Duodenal mucosa (tissue), 2 donors: ENCODE measurements around the gene NOTO.

Experiments
- H3K27ac ChIP-seq: one replicate; pipeline ENCODE4 v1.7.0; 2013; ENCODE audit warnings: low read depth, low read length
- H3K27me3 ChIP-seq, 2 donors: one replicate each; pipeline ENCODE4 v1.7.0; 2013; ENCODE audit warnings: low read length in 2 of 2, control low read depth in 1 of 2; ENCODE audit not compliant: insufficient read depth in 2 of 2, control insufficient read depth in 1 of 2
- H3K36me3 ChIP-seq, 2 donors: one replicate each; pipeline ENCODE4 v1.7.0; 2013; ENCODE audit warnings: low read length in 2 of 2, control low read depth in 1 of 2; ENCODE audit not compliant: insufficient read depth in 2 of 2, control insufficient read depth in 1 of 2
- H3K4me1 ChIP-seq, 2 donors: one replicate each; pipeline ENCODE4 v1.7.0; 2013; ENCODE audit warnings: low read length in 2 of 2, control low read depth in 1 of 2; ENCODE audit not compliant: insufficient read depth in 2 of 2, control insufficient read depth in 1 of 2
- H3K4me3 ChIP-seq, 2 donors: one replicate each; pipeline ENCODE4 v1.7.0; 2013; ENCODE audit warnings: low read length in 2 of 2, low read depth in 1 of 2
- H3K9ac ChIP-seq, 2 donors: one replicate each; pipeline ENCODE4 v1.7.0; 2013; ENCODE audit warnings: low read length in 2 of 2, low read depth in 1 of 2
- H3K9me3 ChIP-seq, 2 donors: one replicate each; pipeline ENCODE4 v1.7.0; 2013; ENCODE audit warnings: low read length in 2 of 2, control low read depth in 1 of 2; ENCODE audit not compliant: control insufficient read depth in 1 of 2

NOTO gene

DNA sequence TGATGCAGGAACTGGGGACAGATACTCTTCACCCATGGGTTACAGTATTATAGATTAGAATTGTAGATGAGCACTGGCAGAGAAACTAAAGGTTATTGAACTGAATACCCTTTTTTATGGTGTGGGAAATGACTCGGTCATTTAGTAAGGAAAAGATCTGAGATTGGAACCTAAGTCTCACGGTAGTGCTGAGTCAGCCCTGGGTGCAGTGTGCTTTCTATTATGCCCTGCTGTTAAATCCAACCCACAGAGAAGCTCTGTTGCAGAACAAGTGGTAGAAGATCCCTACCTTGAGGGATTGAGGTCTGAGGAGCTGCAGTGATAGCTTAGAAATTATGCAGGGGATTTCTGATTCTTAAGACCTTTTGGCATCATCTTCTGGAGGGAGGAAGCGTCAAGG lies 44.5 kb downstream of the NOTO start:
- no peak overlapping the region for H3K9ac ChIP-seq
- H3K4me1 ChIP-seq: no peaks in the 10 kb centered on the region
- H3K27ac ChIP-seq: no peak overlapping the region
- H3K36me3 ChIP-seq: peaks cover 77 to 96% of the 10 kb centered on the region in 2 donors
- H3K27me3 ChIP-seq: no peaks in the 10 kb centered on the region
- no peaks in the 10 kb centered on the region for H3K9me3 ChIP-seq
- H3K4me3 ChIP-seq: no peak overlapping the region

DNA sequence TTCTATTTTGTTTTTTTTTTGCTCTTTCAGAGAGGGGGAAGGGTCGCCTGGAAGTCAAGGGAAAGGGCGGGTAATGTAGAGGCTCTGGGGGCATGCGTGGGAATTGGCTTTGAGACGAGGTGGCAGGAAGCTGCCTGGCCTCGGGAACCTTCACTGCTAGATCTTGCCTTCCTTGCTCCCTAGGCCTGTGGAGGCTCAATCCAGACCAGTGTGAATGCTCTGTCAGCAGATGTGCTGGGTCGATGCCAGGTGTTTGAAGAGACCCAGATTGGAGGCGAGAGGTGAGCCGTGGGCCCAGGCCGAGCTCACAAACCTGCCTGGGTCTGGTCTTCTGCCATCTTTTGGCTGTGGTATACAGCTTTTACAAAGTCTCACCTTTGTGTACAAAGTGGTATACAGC lies 47.3 kb downstream of the NOTO start:
- Histone ChIP-seq H3K36me3 (peaks cover 68 to 99% of the 10 kb centered on the region in 2 donors), H3K27ac (no peak overlapping the region), H3K9me3 (no peaks in the 10 kb centered on the region), H3K9ac (no peak overlapping the region), H3K4me3 (no peak overlapping the region), H3K27me3 (no peaks in the 10 kb centered on the region), H3K4me1 (no peaks in the 10 kb centered on the region)

DNA sequence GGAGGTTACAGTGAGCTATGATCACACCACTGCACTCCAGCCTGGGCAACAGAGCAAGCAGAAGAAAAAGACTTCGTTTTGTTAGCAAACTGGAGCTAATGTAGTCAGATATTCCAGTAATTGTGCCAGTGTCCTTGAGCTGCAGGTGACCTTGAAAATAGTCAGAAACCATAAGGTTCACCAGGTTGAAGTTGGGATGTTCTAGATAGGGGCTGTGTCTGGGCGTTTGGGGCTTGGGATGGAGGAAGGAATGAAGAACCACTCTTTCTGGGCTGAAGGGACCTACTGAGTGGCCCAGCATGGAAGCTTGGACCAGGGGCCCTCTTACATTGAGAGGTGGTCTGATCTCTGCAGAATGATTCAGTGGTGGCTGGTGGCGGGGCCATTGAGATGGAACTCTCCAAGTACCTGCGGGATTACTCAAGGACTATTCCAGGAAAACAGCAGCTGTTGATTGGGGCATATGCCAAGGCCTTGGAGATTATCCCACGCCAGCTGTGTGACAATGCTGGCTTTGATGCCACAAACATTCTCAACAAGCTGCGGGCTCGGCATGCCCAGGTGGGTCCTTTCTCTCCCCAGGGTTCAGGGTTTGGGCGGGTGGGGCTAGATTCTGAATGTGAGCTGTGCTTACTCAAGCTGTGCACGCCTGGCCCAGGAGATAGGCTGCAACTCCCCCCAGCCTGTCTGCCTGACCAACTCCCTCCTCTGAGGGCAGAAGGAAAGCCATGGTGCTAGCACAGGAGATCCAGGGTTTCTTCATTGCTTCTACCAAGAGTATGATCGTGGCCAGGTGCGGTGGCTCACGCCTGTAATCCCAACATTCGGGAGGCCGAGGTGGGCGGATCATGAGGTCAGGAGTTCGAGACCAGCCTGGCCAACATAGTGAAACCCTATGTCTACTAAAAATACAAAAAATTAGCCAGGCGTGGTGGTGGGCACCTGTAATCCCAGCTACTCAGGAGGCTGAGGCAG lies 48.8 kb downstream of the NOTO start:
- Histone ChIP-seq H3K27ac (no peak overlapping the region), H3K9ac (no peak overlapping the region), H3K9me3 (no peaks in the 10 kb centered on the region), H3K4me3 (no peak overlapping the region), H3K36me3 (peaks cover 53 to 85% of the 10 kb centered on the region in 2 donors), H3K4me1 (no peaks in the 10 kb centered on the region), H3K27me3 (no peaks in the 10 kb centered on the region)

DNA sequence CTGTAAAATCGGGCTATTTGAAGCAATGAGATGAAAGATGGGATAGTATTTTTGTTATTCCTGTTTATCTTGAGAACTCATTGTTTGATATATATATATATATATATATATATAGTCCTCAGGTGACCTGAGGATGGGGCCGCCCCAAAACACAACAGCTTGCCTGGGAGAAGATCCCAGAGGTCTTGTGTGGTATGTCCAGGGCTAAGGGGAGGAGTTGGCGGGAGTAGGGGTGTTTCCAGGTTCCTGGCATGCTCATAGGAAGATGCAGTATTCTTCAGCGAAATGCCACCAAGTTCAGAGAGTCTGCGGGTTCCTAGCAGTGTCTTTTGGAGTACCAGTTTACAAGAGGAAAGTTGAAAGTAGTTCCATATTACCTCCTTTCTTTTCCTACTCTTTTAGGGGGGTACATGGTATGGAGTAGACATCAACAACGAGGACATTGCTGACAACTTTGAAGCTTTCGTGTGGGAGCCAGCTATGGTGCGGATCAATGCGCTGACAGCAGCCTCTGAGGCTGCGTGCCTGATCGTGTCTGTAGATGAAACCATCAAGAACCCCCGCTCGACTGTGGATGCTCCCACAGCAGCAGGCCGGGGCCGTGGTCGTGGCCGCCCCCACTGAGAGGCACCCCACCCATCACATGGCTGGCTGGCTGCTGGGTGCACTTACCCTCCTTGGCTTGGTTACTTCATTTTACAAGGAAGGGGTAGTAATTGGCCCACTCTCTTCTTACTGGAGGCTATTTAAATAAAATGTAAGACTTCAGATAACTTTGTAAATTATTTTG lies 50.1 kb downstream of the NOTO start:
- Histone ChIP-seq H3K4me3 (no peak overlapping the region), H3K9me3 (no peaks in the 10 kb centered on the region), H3K9ac (no peak overlapping the region), H3K4me1 (no peaks in the 10 kb centered on the region), H3K36me3 (peaks cover 41 to 72% of the 10 kb centered on the region in 2 donors), H3K27ac (no peak overlapping the region), H3K27me3 (no peaks in the 10 kb centered on the region)

DNA sequence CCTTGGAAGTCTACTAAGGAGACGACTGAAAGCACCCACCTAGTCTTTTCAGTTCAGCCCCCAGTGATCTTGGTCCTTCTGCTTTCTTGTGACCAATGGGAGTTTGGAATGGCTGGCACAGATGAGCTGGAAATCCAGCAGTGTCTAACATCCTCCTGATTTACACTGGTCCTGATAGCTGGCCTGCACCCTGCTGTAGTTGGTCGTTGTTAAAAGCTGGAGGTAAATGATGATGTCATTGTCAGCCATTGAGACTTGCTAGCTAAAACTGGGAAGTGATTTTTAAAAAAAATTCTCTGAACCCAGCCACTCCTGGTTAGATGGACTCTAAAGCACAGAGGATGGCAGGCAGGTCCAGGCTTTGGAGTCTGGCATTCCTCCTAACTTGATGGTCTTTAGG lies 51.0 kb downstream of the NOTO start:
- Histone ChIP-seq H3K9me3 (no peaks in the 10 kb centered on the region), H3K4me1 (no peaks in the 10 kb centered on the region), H3K9ac (no peak overlapping the region), H3K27ac (no peak overlapping the region), H3K27me3 (no peaks in the 10 kb centered on the region), H3K4me3 (no peak overlapping the region), H3K36me3 (peaks cover 34 to 62% of the 10 kb centered on the region in 2 donors)

DNA sequence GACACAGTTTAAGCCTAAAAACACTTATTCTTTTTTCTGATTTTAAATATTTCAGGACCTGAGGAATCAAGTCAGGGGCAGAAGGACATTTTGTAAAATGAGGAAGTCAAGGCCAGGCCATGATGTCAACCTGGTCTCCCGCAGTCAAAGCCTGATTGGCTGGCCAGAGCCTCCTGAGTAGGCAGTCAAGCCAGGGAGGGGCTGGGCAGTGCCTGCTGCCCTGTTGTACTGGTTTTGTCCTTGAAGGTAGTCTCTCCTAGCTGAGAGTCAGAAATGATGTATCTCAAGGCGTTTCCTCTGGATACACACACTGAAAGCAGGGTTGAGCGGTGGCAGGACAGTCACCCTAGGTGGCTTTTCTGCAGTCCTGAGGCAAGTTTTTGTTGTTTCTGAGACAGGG lies 51.5 kb downstream of the NOTO start:
- Histone ChIP-seq H3K9me3 (no peaks in the 10 kb centered on the region), H3K27ac (no peak overlapping the region), H3K9ac (no peak overlapping the region), H3K4me3 (no peak overlapping the region), H3K4me1 (no peaks in the 10 kb centered on the region), H3K27me3 (no peaks in the 10 kb centered on the region), H3K36me3 (peaks cover 30 to 57% of the 10 kb centered on the region in 2 donors)

DNA sequence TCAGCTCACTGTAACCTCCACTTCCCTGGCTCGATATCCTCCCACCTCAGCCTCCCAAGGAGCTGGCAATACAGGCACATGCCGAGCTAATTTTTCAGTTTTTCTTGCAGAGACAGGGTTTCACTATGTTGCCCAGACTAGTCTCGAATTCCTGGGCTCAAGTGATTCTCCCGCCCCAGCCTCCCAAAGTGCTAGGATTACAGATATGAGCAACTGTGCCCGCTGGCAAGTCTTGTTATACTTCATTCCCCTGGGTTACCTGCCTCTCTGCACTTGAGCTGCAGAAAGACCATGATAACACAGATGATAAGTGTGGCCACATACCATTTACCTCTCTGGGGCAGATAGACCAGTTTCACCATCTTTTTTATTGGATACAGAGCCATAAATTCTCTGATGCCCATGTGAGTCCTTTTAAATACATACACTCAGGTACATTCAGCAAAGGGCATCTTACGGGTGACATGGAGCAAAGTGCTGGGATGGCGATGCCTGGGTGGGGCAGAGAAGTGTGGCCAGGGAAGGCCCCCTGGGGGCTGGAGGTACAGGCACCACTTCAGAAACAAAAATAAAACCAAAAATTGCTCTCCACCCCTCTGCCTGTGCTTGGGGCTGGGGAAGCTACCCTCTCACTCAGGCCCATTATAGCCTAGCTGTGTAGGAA lies 52.1 kb downstream of the NOTO start:
- Histone ChIP-seq H3K4me1 (no peaks in the 10 kb centered on the region), H3K9me3 (no peaks in the 10 kb centered on the region), H3K4me3 (no peak overlapping the region), H3K36me3 (peaks cover 25 to 52% of the 10 kb centered on the region in 2 donors), H3K27ac (no peak overlapping the region), H3K9ac (no peak overlapping the region), H3K27me3 (no peaks in the 10 kb centered on the region)

DNA sequence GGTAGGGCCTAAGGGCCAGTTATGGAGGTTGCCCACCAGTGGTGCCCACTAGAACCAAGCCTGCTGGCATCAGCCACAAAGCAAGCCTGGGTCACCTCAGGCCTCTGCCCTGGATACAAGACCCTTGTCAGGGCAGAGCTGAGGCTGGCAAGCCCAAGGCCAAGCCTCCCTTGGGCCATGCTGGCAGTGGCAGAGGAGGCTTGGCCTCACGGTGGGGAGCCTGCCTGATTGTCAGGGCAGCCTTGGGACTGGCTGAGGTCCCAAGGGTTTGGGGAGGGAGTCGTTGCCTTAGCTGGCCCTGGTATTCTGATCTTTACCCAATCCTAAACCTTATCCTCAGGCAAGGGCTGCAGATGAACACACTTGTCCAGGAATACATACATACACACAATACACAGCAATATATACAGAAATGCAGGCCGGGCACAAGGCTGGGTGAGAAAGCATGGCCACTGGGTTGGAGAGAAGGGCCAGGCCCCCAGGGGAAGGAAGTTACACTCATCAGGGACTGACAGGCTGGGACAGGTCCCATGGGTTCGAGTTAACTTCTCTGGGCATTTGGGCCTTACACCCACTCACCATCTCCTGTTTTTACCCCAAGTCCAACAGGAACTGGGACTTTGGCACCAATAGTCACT lies 52.8 kb downstream of the NOTO start:
- no peak overlapping the region for H3K9ac ChIP-seq
- H3K36me3 ChIP-seq: peaks cover 18 to 45% of the 10 kb centered on the region in 2 donors
- H3K27me3 ChIP-seq: no peaks in the 10 kb centered on the region
- H3K9me3 ChIP-seq: no peaks in the 10 kb centered on the region
- no peak overlapping the region for H3K4me3 ChIP-seq
- no peak overlapping the region for H3K27ac ChIP-seq
- H3K4me1 ChIP-seq: no peaks in the 10 kb centered on the region

DNA sequence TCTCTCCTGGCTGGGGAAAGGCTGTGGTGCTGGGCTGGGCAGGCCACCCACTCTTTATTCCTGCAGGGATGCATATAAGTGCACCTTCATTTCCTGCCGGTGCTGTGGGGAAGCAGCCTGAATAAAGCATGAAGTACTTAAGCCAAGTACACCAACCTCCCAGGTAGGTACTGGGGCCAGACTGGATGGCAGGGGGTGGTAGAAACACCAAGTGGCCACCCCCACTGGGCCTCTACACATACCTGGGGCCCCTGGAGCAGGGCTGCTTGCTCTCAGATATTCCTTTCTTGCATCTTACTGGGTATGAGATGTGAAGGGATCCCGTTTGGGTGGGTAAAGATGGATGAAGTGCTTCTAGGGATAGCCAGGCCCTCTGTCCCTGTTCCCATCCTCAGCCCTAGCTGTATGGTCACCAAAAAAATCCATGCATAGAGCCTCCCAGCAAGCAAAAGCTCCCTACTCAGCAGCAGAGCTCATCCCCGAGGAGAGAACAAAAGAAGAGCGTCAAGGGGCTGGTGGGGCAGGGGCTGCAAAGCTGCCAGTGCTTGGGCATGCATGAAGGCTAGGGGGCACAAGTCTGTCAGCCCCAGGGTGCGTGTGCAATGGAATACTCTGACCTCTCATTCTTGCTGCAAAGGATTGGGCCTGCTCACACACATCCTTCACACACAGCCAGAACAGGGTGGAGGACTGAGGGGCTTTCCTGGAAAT lies 53.7 kb downstream of the NOTO start:
- H3K36me3 ChIP-seq: peaks cover 9 to 36% of the 10 kb centered on the region in 2 donors
- no peak overlapping the region for H3K4me3 ChIP-seq
- no peaks in the 10 kb centered on the region for H3K27me3 ChIP-seq
- no peaks in the 10 kb centered on the region for H3K4me1 ChIP-seq
- H3K27ac ChIP-seq: no peak overlapping the region
- no peak overlapping the region for H3K9ac ChIP-seq
- H3K9me3 ChIP-seq: no peaks in the 10 kb centered on the region
